Fibroblast of skin of left quadriceps (primary cell): Measurements from ENCODE around the gene MTA3.

Experiments used
- DNase-seq, 2 experiments: peaks; one replicate each; pipeline ENCODE4 v3.0.0-alpha.2; 2013; ENCODE audit warnings: low read depth in 2 of 2

MTA3 gene

GRCh38 chr2:42802150-42802549 is 233.7 kb downstream of the MTA3 start:
- no peak for DNase-seq

GRCh38 chr2:42804338-42804737 is 235.9 kb downstream of the MTA3 start:
- no peak for DNase-seq

- no peak for DNase-seq
Observed at GRCh38 chr2:42804891-42805290, 236.5 kb downstream of the MTA3 start.
